Activated B cell treated with CpG ODN at 0.5 μM for 24 hours (primary cell): ENCODE data around the gene L3MBTL4. TPM values are rescaled to one million over a fixed set of nuclear protein-coding genes. Genes with fewer than 3 reads are reported as not detected.
"Not testable (repeated sequence)": the region's sequence is repeated elsewhere in the genome, so short reads cannot be mapped to it uniquely, and the experiment has no call there.

ENCODE experiments used
- ATAC-seq: fragments of 200-7000 bp; cut with Tn5 transposase; one replicate; pipeline ENCODE4 v1.10.0; 2021; ENCODE audit warnings: low read depth, mild to moderate bottlenecking, moderate library complexity
- CTCF ChIA-PET: fragments of 350-600 bp; sonication (Branson Sonifier 250); formaldehyde crosslinking; loops from one replicate; lab custom pipeline; 2021; ENCODE audit warnings: antibody characterized with exemption; lab: Charles Lee
- POLR2A ChIA-PET: fragments of 350-600 bp; sonication (Branson Sonifier 250); formaldehyde crosslinking; loops from one replicate; lab custom pipeline; 2021; ENCODE audit warnings: antibody characterized with exemption; lab: Charles Lee
- DNase-seq: peaks from one replicate; pipeline ENCODE4 v3.0.0; 2022
- H3K27ac Mint-ChIP-seq: one replicate; pipeline ENCODE4 v1.8.0; 2020; ENCODE audit warnings: mixed read lengths
- H3K27me3 Mint-ChIP-seq: one replicate; pipeline ENCODE4 v1.8.0; 2021; ENCODE audit warnings: mixed read lengths
- H3K36me3 Mint-ChIP-seq: one replicate; pipeline ENCODE4 v1.8.0; 2021; ENCODE audit warnings: low read depth, mixed read lengths
- H3K4me1 Mint-ChIP-seq: one replicate; pipeline ENCODE4 v1.8.0; 2021; ENCODE audit warnings: mixed read lengths
- H3K4me3 Mint-ChIP-seq: one replicate; pipeline ENCODE4 v1.8.0; 2020; ENCODE audit warnings: mild to moderate bottlenecking, mixed read lengths
- H3K9me3 Mint-ChIP-seq: one replicate; pipeline ENCODE4 v1.8.0; 2020; ENCODE audit warnings: mixed read lengths
- CTCF ChIP-seq: fragments of 200-600 bp; IDR thresholded peaks from one replicate; pipeline ENCODE4 v1.8.0; 2022; ENCODE audit warnings: antibody characterized with exemption, mild to moderate bottlenecking
- intact Hi-C: fragments of 100-400 bp; cut with micrococcal nuclease; formaldehyde crosslinking; loops from one replicate; pipeline ENCODE4 v1.15.1; 2024
- total RNA-seq: library from RNA; stranded (reverse); gene quantifications from 2 replicates; pipeline ENCODE4 v1.2.3, GENCODE V29; 2022

L3MBTL4 gene
- total RNA-seq, 1 donor from 2014 or later, result 12.3 TPM

GRCh38 chr18:6382963-6383362 is 31.7 kb downstream of the L3MBTL4 start:
- Mint-ChIP-seq H3K27me3 (no peaks in the 10 kb centered on the region), H3K4me1 (no peaks in the 10 kb centered on the region), H3K36me3 (peaks cover 2% of the 10 kb centered on the region), H3K4me3 (no peak overlapping the region), H3K9me3 (peaks cover 3% of the 10 kb centered on the region), H3K27ac (no peak overlapping the region)
- DNase-seq (no peak), ATAC-seq (no peak)
- intact Hi-C loops, result no loop called here
- no peak for TF ChIP-seq CTCF
- POLR2A ChIA-PET, result no interaction called here
- CTCF ChIA-PET, result no interaction called here

DNA sequence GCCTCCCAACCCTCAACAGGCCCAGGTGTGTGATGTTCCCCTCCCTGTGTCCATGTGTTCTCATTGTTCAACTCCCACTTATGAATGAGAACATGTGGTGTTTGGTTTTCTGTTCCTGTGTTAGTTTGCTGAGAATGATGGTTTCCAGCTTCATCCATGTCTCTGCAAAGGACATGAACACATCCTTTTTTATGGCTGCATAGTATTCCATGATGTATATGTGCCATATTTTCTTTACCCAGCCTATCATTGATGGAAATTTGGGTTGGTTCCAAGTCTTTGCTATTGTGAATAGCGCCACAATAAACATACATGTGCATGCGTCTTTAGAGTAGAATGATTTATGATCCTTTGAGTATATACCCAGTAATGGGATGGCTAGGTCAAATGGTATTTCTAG is 37.2 kb downstream of the L3MBTL4 start:
- H3K9me3 Mint-ChIP-seq, CTCF ChIA-PET, intact Hi-C loops: not testable (repeated sequence)

GRCh38 chr18:6376433-6377229 is 38.1 kb downstream of the L3MBTL4 start:
- POLR2A ChIA-PET, result no interaction called here
- no peak overlapping the region for H3K4me3 Mint-ChIP-seq
- no peaks in the 10 kb centered on the region for H3K27me3 Mint-ChIP-seq
- CTCF ChIA-PET, result no interaction called here
- no peaks in the 10 kb centered on the region for H3K36me3 Mint-ChIP-seq
- H3K4me1 Mint-ChIP-seq, result no peaks in the 10 kb centered on the region
- ATAC-seq (no peak), DNase-seq (no peak)
- no peak for TF ChIP-seq CTCF
- H3K27ac Mint-ChIP-seq, result no peak overlapping the region
- H3K9me3 Mint-ChIP-seq, result peaks cover 11% of the 10 kb centered on the region
- intact Hi-C loops, result no loop called here

More for the DNA sequence above, 37.2 kb downstream of the L3MBTL4 start:
- ATAC-seq, H3K4me1 Mint-ChIP-seq, H3K27me3 Mint-ChIP-seq, H3K36me3 Mint-ChIP-seq, H3K4me3 Mint-ChIP-seq, DNase-seq, POLR2A ChIA-PET, H3K27ac Mint-ChIP-seq: not testable (repeated sequence)

- DNase-seq (no peak), ATAC-seq (no peak)
- Mint-ChIP-seq H3K9me3 (peaks cover 9% of the 10 kb centered on the region), H3K4me3 (no peak overlapping the region), H3K4me1 (peaks cover 4% of the 10 kb centered on the region), H3K27ac (no peak overlapping the region), H3K27me3 (no peaks in the 10 kb centered on the region), H3K36me3 (no peaks in the 10 kb centered on the region)
- ChIA-PET POLR2A (no interaction called here), CTCF (no interaction called here)
- TF ChIP-seq CTCF, result no peak
- intact Hi-C loops, result no loop called here
Measured at GRCh38 chr18:6374935-6375529, 39.7 kb downstream of the L3MBTL4 start.

- ChIA-PET CTCF (interaction anchor here (1.1 kb wide), 1 partner anchor 11 kb away, joined by 4 read pairs; no protein-coding TSS in a partner anchor), POLR2A (no interaction called here)
- Mint-ChIP-seq H3K4me1 (peaks cover 4% of the 10 kb centered on the region), H3K27me3 (no peaks in the 10 kb centered on the region), H3K27ac (no peak overlapping the region), H3K36me3 (no peaks in the 10 kb centered on the region), H3K9me3 (peaks cover 9% of the 10 kb centered on the region), H3K4me3 (no peak overlapping the region)
- intact Hi-C loops, result no loop called here
- TF ChIP-seq CTCF, result no peak
- ATAC-seq (no peak), DNase-seq (no peak)
Measured at GRCh38 chr18:6374340-6374739, 40.4 kb downstream of the L3MBTL4 start.
